ENCODE results near the gene CCR5AS.

Gene CCR5AS

GRCh38 chr3:46420931-46421330, 14.1 kb upstream of the CCR5AS start:
- Mint-ChIP-seq H3K4me1 (peaks cover 22% of the 10 kb centered on the region), H3K9me3 (no peaks in the 10 kb centered on the region), H3K27me3 (ENCODE audit: low read depth) (no peaks in the 10 kb centered on the region), H3K27ac (no peak overlapping the region), H3K36me3 (no peaks in the 10 kb centered on the region), H3K4me3 (no peak overlapping the region)
- ATAC-seq (no peak), DNase-seq (ENCODE audit: low spot score) (no peak)
- TF ChIP-seq ZBTB21 (CRISPR knock-in tag; IDR thresholded peaks at IDR 0.05; ENCODE audit: borderline replicate concordance): no peak
- no peak for TF ChIP-seq TEAD1 (CRISPR knock-in tag; IDR thresholded peaks at IDR 0.05)
- TF ChIP-seq JAZF1 (CRISPR knock-in tag; IDR thresholded peaks at IDR 0.05): no peak
- TF ChIP-seq PREB (CRISPR knock-in tag; IDR thresholded peaks at IDR 0.05; ENCODE audit: borderline replicate concordance): no peak
- TF ChIP-seq FOXP4 (CRISPR knock-in tag; IDR thresholded peaks at IDR 0.05): no peak
- no peak for TF ChIP-seq SOX15 (CRISPR knock-in tag; IDR thresholded peaks at IDR 0.05)
- TF ChIP-seq ZNF263 (CRISPR knock-in tag; IDR thresholded peaks at IDR 0.05; ENCODE audit: low read depth): no peak
- no peak for TF ChIP-seq HMGXB4 (CRISPR knock-in tag; IDR thresholded peaks at IDR 0.05)
- TF ChIP-seq RORB (CRISPR knock-in tag; IDR thresholded peaks at IDR 0.05): no peak
- no peak for TF ChIP-seq ZBTB43 (CRISPR knock-in tag; IDR thresholded peaks at IDR 0.05)
- no peak for TF ChIP-seq USF2 (CRISPR knock-in tag; IDR thresholded peaks at IDR 0.05)
- no peak for TF ChIP-seq SMAD4 (CRISPR knock-in tag; IDR thresholded peaks at IDR 0.05)
- no peak for TF ChIP-seq MAX (CRISPR knock-in tag; IDR thresholded peaks at IDR 0.05)
- TF ChIP-seq CTCF (IDR thresholded peaks at IDR 0.05): no peak
- ChIA-PET CTCF (interaction anchor here (1.2 to 1.4 kb wide), 2 partner anchors 29 to 43 kb away, joined by 3 to 4 read pairs; no protein-coding TSS in a partner anchor), POLR2A (no interaction called here)

- Mint-ChIP-seq H3K9me3 (no peaks in the 10 kb centered on the region), H3K36me3 (no peaks in the 10 kb centered on the region), H3K4me1 (peaks cover 22% of the 10 kb centered on the region), H3K4me3 (no peak overlapping the region), H3K27me3 (ENCODE audit: low read depth) (no peaks in the 10 kb centered on the region), H3K27ac (no peak overlapping the region)
- no peak for DNase-seq (ENCODE audit: low spot score)
- CTCF ChIA-PET: interaction anchor here (1.2 kb wide), 1 partner anchor 41 kb away, joined by 3 read pairs; no protein-coding TSS in a partner anchor
- POLR2A ChIA-PET: no interaction called here
- no peak for ATAC-seq
- TF ChIP-seq AFF4 (CRISPR knock-in tag; IDR thresholded peaks at IDR 0.05; ENCODE audit: borderline replicate concordance) (no peak), ZNF532 (CRISPR knock-in tag; IDR thresholded peaks at IDR 0.05; ENCODE audit: borderline replicate concordance) (no peak)
Measured at GRCh38 chr3:46419816-46420215, 12.9 kb upstream of the CCR5AS start.
